H1 (cell line): Measurements from ENCODE around the gene ADGRG1. TPM values are rescaled to one million over a fixed set of nuclear protein-coding genes. Genes with fewer than 3 reads are reported as not detected.

Source experiments
- CTCF ChIA-PET: fragments of 300-600 bp; sonication (Branson Sonifier 250); formaldehyde crosslinking; loops from one replicate; lab custom pipeline; 2021; ENCODE audit not compliant: partially characterized antibody; lab: Charles Lee
- POLR2A ChIA-PET: fragments of 300-600 bp; sonication (Branson Sonifier 250); formaldehyde crosslinking; loops from one replicate; lab custom pipeline; 2021; ENCODE audit warnings: inconsistent platforms; ENCODE audit not compliant: partially characterized antibody; lab: Charles Lee
- DNase-seq, 2 experiments: peaks; one replicate each; pipeline versions ENCODE4 v3.0.0 to v3.0.0-alpha.2; 2010 to 2022; ENCODE audit warnings: low spot score in 2 of 2, low read depth in 1 of 2, mixed read lengths in 1 of 2
- FAIRE-seq: peaks from 2 replicates; lab custom pipeline; 2011; peaks lifted over from hg19 to GRCh38; lab: Jason Lieb, UNC
- H2AFZ ChIP-seq: 2 replicates; pipeline ENCODE4 v1.8.1; 2012; ENCODE audit warnings: low read length, inconsistent platforms
- H2AK5ac ChIP-seq: 2 replicates; pipeline ENCODE4 v1.6.1; 2013; ENCODE audit warnings: low read depth, low read length
- H2BK120ac ChIP-seq: replicated peaks from 2 replicates; pipeline ENCODE3; 2013; ENCODE audit warnings: low read depth, low read length, inconsistent platforms
- H2BK12ac ChIP-seq: 2 replicates; pipeline ENCODE4 v1.6.1; 2013; ENCODE audit warnings: low read depth, low read length
- H2BK15ac ChIP-seq: 2 replicates; pipeline ENCODE4 v1.6.1; 2013; ENCODE audit warnings: low read length
- H2BK20ac ChIP-seq: 2 replicates; pipeline ENCODE4 v1.6.1; 2013; ENCODE audit warnings: low read length
- H2BK5ac ChIP-seq: 2 replicates; pipeline ENCODE4 v1.6.1; 2013; ENCODE audit warnings: low read depth, low read length
- H3K14ac ChIP-seq: 2 replicates; pipeline ENCODE4 v1.6.1; 2013; ENCODE audit warnings: inconsistent platforms; ENCODE audit not compliant: insufficient read length
- H3K18ac ChIP-seq: 2 replicates; pipeline ENCODE4 v1.6.1; 2013; ENCODE audit warnings: low read length; ENCODE audit errors: extremely low read depth
- H3K23ac ChIP-seq: 2 replicates; pipeline ENCODE4 v1.6.1; 2013; ENCODE audit warnings: inconsistent platforms; ENCODE audit not compliant: insufficient read length
- H3K23me2 ChIP-seq: 2 replicates; pipeline ENCODE4 v1.6.1; 2013; ENCODE audit warnings: low read depth, low read length
- H3K27ac ChIP-seq: 2 replicates; pipeline ENCODE4 v1.6.1; 2011; ENCODE audit warnings: low read depth, low read length, inconsistent platforms
- H3K27me3 ChIP-seq, 4 experiments: replicated peaks in 1 of 4; 1 replicate in 1 of 4; 2 replicates in 3 of 4; pipeline versions ENCODE4 v1.6.1 to v1.8.1; 2011 to 2013; ENCODE audit warnings: low read length in 3 of 4, mild to moderate bottlenecking in 3 of 4, inconsistent platforms in 2 of 4, mixed read lengths in 2 of 4, moderate library complexity in 1 of 4; ENCODE audit not compliant: control insufficient read depth in 3 of 4, insufficient read depth in 3 of 4; ENCODE audit errors: extremely low read depth in 1 of 4
- H3K36me3 ChIP-seq, 4 experiments: 2 replicates each; pipeline versions ENCODE4 v1.6.1 to v1.8.1; 2011 to 2013; ENCODE audit warnings: mild to moderate bottlenecking in 4 of 4, low read length in 3 of 4, moderate library complexity in 2 of 4, control low read depth in 1 of 4, inconsistent platforms in 1 of 4; ENCODE audit not compliant: insufficient read depth in 4 of 4, control insufficient read depth in 2 of 4
- H3K4ac ChIP-seq: replicated peaks from 2 replicates; pipeline ENCODE3; 2013; ENCODE audit warnings: low read length, low read depth, mixed read lengths, inconsistent platforms; ENCODE audit not compliant: insufficient read length
- H3K4me1 ChIP-seq, 4 experiments: replicated peaks in 1 of 4; 1 replicate in 1 of 4; 2 replicates in 3 of 4; pipeline versions ENCODE4 v1.6.1 to v1.8.1; 2011 to 2013; ENCODE audit warnings: low read length in 3 of 4, inconsistent platforms in 2 of 4, mixed read lengths in 1 of 4; ENCODE audit not compliant: insufficient read depth in 4 of 4, control insufficient read depth in 3 of 4
- H3K4me2 ChIP-seq, 2 experiments: 2 replicates each; pipeline versions ENCODE4 v1.6.1 to v1.8.1; 2011 to 2013; ENCODE audit warnings: low read depth in 2 of 2, low read length in 2 of 2, control low read depth in 1 of 2, inconsistent platforms in 1 of 2, mild to moderate bottlenecking in 1 of 2; ENCODE audit not compliant: insufficient read depth in 1 of 2
- H3K4me3 ChIP-seq, 4 experiments: fragments of 200-600, 300-600 bp in 1 of 4; sonication (generic), shearing (Covaris generic), sonication (Bioruptor Twin) in 1 of 4; 2 replicates each; pipeline versions ENCODE4 v1.5.1 to v1.8.1; 2011 to 2016; ENCODE audit warnings: low read length in 4 of 4, low read depth in 3 of 4, control low read depth in 2 of 4, inconsistent platforms in 2 of 4, mild to moderate bottlenecking in 2 of 4, mixed read lengths in 1 of 4, moderate library complexity in 1 of 4; ENCODE audit not compliant: insufficient read depth in 2 of 4; ENCODE audit errors: extremely low read depth in 1 of 4
- H3K56ac ChIP-seq: replicated peaks from 2 replicates; pipeline ENCODE3; 2013; ENCODE audit warnings: low read depth, mild to moderate bottlenecking, mixed read lengths, low read length, inconsistent platforms; ENCODE audit not compliant: insufficient read length
- H3K79me1 ChIP-seq: 2 replicates; pipeline ENCODE4 v1.6.1; 2013; ENCODE audit warnings: low read depth, low read length, control low read depth
- H3K79me2 ChIP-seq, 2 experiments: 2 replicates each; pipeline versions ENCODE4 v1.6.1 to v1.8.1; 2012 to 2013; ENCODE audit warnings: low read length in 2 of 2, mild to moderate bottlenecking in 2 of 2, inconsistent platforms in 1 of 2; ENCODE audit not compliant: insufficient read depth in 2 of 2, control insufficient read depth in 1 of 2
- H3K9ac ChIP-seq, 4 experiments: replicated peaks in 1 of 4; 1 replicate in 1 of 4; 2 replicates in 3 of 4; pipeline versions ENCODE4 v1.6.1 to v1.8.1; 2011 to 2013; ENCODE audit warnings: low read depth in 3 of 4, low read length in 3 of 4, control low read depth in 2 of 4, mild to moderate bottlenecking in 2 of 4, moderate library complexity in 2 of 4, inconsistent platforms in 1 of 4; ENCODE audit errors: extremely low read depth in 1 of 4
- H3K9me3 ChIP-seq, 2 experiments: 2 replicates each; pipeline versions ENCODE4 v1.6.1 to v1.8.1; 2012 to 2013; ENCODE audit warnings: mild to moderate bottlenecking in 2 of 2, moderate library complexity in 2 of 2, control low read depth in 1 of 2, inconsistent platforms in 1 of 2, low read depth in 1 of 2, low read length in 1 of 2, mixed read lengths in 1 of 2; ENCODE audit not compliant: insufficient read depth in 2 of 2
- H4K20me1 ChIP-seq, 2 experiments: replicated peaks in 1 of 2; 2 replicates each; pipeline versions ENCODE3 to v1.8.1; 2011 to 2013; ENCODE audit warnings: inconsistent platforms in 2 of 2, low read length in 2 of 2, mild to moderate bottlenecking in 1 of 2; ENCODE audit not compliant: insufficient read depth in 2 of 2, control insufficient read depth in 1 of 2
- H4K5ac ChIP-seq: 2 replicates; pipeline ENCODE4 v1.6.1; 2013; ENCODE audit warnings: low read length, low read depth, mixed read lengths, inconsistent platforms; ENCODE audit not compliant: insufficient read length
- H4K8ac ChIP-seq: 2 replicates; pipeline ENCODE4 v1.8.0; 2013; ENCODE audit warnings: mild to moderate bottlenecking, moderate library complexity, low read length, inconsistent platforms; ENCODE audit not compliant: insufficient read depth; ENCODE audit errors: extremely low read depth
- H4K91ac ChIP-seq: replicated peaks from 2 replicates; pipeline ENCODE3; 2013; ENCODE audit warnings: low read length, mixed read lengths, inconsistent platforms; ENCODE audit not compliant: insufficient read length
- CTBP2 ChIP-seq: IDR thresholded peaks from 2 replicates; pipeline ENCODE4 v1.7.0; 2011; ENCODE audit warnings: borderline replicate concordance, mild to moderate bottlenecking, moderate library complexity, mixed read lengths, low read length; ENCODE audit not compliant: insufficient read depth, insufficient read length
- TEAD4 ChIP-seq: IDR thresholded peaks from 2 replicates; pipeline ENCODE4 v1.6.1; 2012; ENCODE audit warnings: low read depth, low read length, inconsistent platforms, mixed read lengths
- WGBS, 2 experiments: shearing (Covaris generic) in 1 of 2; methylation state at CpG; one replicate each; pipeline versions ENCODE4 v1.1.6 to v1.1.7; 2013 to 2015; ENCODE audit warnings: low lambda C conversion rate in 2 of 2, mixed read lengths in 2 of 2, inconsistent platforms in 1 of 2, low coverage in 1 of 2, missing lambda C conversion rate in 1 of 2; ENCODE audit not compliant: insufficient replicate concordance in 2 of 2, insufficient coverage in 1 of 2, insufficient read length in 1 of 2; ENCODE audit errors: extremely low coverage in 1 of 2, missing lambda C conversion rate in 1 of 2; 5-methylcytosine and 5-hydroxymethylcytosine counted together
- polyA plus RNA-seq, 7 experiments: library from polyadenylated mRNA; depleted of rRNA in 3 of 7; stranded (reverse) in 5 of 7; unstranded in 2 of 7; fragments of >200 nt in 5 of 7; fragments of 200-250 nt in 2 of 7; gene quantifications; 1 replicate in 5 of 7; 2 replicates in 1 of 7; 4 replicates in 1 of 7; pipeline versions ENCODE4 v1.2.1 to v1.2.3, GENCODE V29; 2011 to 2013; ENCODE audit warnings: missing spikeins in 2 of 7, mixed read lengths in 2 of 7
- total RNA-seq: library from RNA; stranded (reverse); fragmentation: NEBNext Ultra II Directional; extraction: Animal tissue kit (Norgen Biotek cat#: 25700); gene quantifications from 2 replicates; pipeline ENCODE4 v1.2.1, GENCODE V29; 2021
- TF ChIP-seq, protein P1 (sequence below): IDR thresholded peaks from 2 replicates; pipeline ENCODE4 v1.6.1; 2012; ENCODE audit warnings: inconsistent platforms

Gene ADGRG1
- total and polyA plus RNA-seq, 2 of the 8 experiments (the other 6 are each of a cell fraction or from before 2014, with no cell fraction given), result 1.3 to 2.6 TPM

DNA sequence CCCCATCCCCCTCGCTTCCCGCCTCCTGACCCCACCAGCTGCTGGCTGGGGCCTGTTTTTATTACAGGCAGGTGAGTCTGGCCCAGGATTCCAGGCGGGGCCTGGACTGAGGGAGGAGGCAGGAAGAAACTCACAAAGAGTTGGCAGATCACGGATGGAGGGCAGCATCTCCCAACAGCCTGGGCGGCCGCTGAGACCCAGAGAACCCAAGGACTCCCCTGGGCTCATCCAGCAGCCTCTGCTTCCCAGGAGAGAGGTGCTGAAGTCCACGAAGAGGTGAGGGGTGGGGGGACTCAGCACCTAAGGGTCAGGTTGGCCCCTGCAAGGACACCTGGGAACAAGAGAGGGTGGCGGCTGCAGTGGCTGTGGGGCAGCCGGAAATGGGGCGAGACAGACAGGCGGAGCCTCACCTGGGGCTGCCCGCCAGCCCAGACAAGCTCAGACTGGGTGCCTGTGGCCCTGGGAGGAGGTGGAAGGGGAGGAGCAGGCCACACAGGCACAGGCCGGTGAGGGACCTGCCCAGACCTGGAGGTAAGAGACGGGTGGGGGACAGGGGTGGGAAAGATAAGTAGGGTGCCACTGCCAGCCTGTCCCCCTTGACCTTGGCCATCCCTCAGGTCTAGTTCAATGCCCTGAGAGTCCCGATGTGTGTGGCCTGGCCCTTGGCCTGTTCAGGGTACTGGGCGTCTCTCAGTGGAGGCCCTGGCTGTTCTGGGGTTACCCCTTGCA is 8.7 kb upstream of the ADGRG1 start:
- no peak overlapping the region for H3K4me3 ChIP-seq
- no peak overlapping the region for H2AFZ ChIP-seq
- POLR2A ChIA-PET, result interaction anchor here (1.1 to 2.3 kb wide), 5 partner anchors 11 to 83 kb away, joined by 3 to 5 read pairs (median 4); partner anchors contain the start of gene CCDC102A
- no peak overlapping the region for H3K27ac ChIP-seq
- DNase-seq (peak in 1 of 2 experiments; percentile 47), FAIRE-seq (no peak)
- H3K4ac ChIP-seq, result no peak overlapping the region
- no peak overlapping the region; a peak in 1 of 4 replicates for H3K4me2 ChIP-seq
- no peak overlapping the region for H2BK120ac ChIP-seq
- peaks cover 3% of the 10 kb centered on the region; the same call in 1 of the 2 replicates for H3K23me2 ChIP-seq
- H3K4me1 ChIP-seq, result peaks cover 0 to 29% (median 15%) of the 10 kb centered on the region in 4 experiments; a peak in 6 of 7 replicates
- H4K20me1 ChIP-seq, result no peaks in the 10 kb centered on the region
- no peaks in the 10 kb centered on the region for H3K27me3 ChIP-seq
- peak overlapping the region; percentile 90; the same call in 1 of the 2 replicates for H2BK12ac ChIP-seq
- H4K91ac ChIP-seq, result peak overlapping the region; percentile 71
- peak overlapping the region; percentile 62 for H3K18ac ChIP-seq
- no peak overlapping the region for H3K9ac ChIP-seq
- no peaks in the 10 kb centered on the region for H3K79me2 ChIP-seq
- H3K79me1 ChIP-seq, result no peaks in the 10 kb centered on the region
- H3K23ac ChIP-seq, result no peak overlapping the region
- CTCF ChIA-PET, result interaction anchor here (0.5 to 10.1 kb wide), 12 partner anchors 8 to 387 kb away, joined by 3 to 79 read pairs (median 4); no protein-coding TSS in a partner anchor
- peak overlapping the region; percentile 83; the same call in 1 of the 2 replicates for H2BK15ac ChIP-seq
- no peaks in the 10 kb centered on the region for H3K9me3 ChIP-seq
- H3K36me3 ChIP-seq, result no peaks in the 10 kb centered on the region
- no peak overlapping the region for H3K56ac ChIP-seq
- no peak overlapping the region for H2BK20ac ChIP-seq
- TF ChIP-seq CTBP2 (no peak), TEAD4 (no peak)
- TF ChIP-seq, protein P1, sequence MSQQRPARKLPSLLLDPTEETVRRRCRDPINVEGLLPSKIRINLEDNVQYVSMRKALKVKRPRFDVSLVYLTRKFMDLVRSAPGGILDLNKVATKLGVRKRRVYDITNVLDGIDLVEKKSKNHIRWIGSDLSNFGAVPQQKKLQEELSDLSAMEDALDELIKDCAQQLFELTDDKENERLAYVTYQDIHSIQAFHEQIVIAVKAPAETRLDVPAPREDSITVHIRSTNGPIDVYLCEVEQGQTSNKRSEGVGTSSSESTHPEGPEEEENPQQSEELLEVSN, result peak; percentile 13; the same call in 1 of the 2 replicates
- no peak overlapping the region for H3K14ac ChIP-seq
- no peak overlapping the region for H4K5ac ChIP-seq
- no peak overlapping the region for H2AK5ac ChIP-seq
- 91% methylated on average over 14 of the region's 16 CpGs; no CpG with 5 or more reads in 1 of the 2 experiments for WGBS, 2 experiments
- H2BK5ac ChIP-seq, result peak overlapping the region; percentile 71; the same call in 1 of the 2 replicates
- H4K8ac ChIP-seq, result peak overlapping the region; percentile 57; the same call in 1 of the 2 replicates
